ENCODE results near the gene IPCEF1.

The IPCEF1 gene

GRCh38 chr6:154161689-154162088 is 194.9 kb downstream of the IPCEF1 start:
- TF ChIP-seq POLR2A (IDR thresholded peaks at IDR 0.05; ENCODE audit: low read depth, low read length) (no peak), POLR2AphosphoS5 (IDR thresholded peaks at IDR 0.05; ENCODE audit: low read depth, low read length) (no peak), TAF1 (IDR thresholded peaks at IDR 0.05; ENCODE audit: borderline replicate concordance, low read depth, low read length) (no peak)
- DNase-seq (ENCODE audit: insufficient read length) = no peak
- FAIRE-seq = no peak

DNA sequence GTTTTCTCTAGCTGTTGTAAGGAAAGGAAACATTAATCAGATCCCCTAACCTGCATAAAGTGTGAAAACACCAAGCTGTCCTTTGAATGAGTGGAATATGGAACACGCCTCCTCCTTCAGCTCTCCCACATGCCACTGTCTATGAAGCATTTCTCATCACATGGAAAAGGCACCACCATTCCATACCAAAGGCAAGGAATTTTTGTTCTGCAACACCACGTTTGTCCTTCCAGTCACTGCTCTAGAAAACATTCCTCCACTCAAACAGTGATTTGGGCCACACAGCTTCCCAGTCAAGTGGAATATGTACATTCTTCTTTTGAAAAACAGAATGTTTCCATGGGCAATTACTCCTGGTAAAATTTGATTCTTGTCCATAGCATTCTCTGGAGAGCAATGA is 197.5 kb downstream of the IPCEF1 start:
- FAIRE-seq = no peak
- DNase-seq (ENCODE audit: insufficient read length) = no peak
- TF ChIP-seq POLR2A (IDR thresholded peaks at IDR 0.05; ENCODE audit: low read depth, low read length) (no peak), POLR2AphosphoS5 (IDR thresholded peaks at IDR 0.05; ENCODE audit: low read depth, low read length) (no peak), TAF1 (IDR thresholded peaks at IDR 0.05; ENCODE audit: borderline replicate concordance, low read depth, low read length) (no peak)

DNA sequence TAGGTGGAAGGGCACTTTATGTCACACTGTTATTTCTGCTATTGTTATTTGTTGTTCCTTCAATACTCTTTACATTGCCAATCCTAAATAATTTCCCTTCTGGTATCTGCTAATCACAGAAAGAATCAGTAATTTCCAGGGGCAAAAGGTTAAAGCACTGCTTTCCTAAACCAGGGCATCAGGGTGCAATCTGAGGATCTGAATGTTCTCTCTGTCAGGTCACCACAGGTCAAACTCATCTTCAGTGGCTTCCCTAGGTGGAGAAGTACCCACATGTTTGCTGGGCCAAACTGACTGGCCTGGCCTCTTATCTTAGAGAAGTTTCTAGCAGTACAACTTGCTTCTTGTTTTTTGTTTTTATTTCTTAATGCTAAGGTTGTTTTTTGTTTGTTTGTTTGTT is 198.9 kb downstream of the IPCEF1 start:
- TF ChIP-seq TAF1 (IDR thresholded peaks at IDR 0.05; ENCODE audit: borderline replicate concordance, low read depth, low read length) (no peak), POLR2AphosphoS5 (IDR thresholded peaks at IDR 0.05; ENCODE audit: low read depth, low read length) (no peak), POLR2A (IDR thresholded peaks at IDR 0.05; ENCODE audit: low read depth, low read length) (no peak)
- DNase-seq (ENCODE audit: insufficient read length) (no peak), FAIRE-seq (no peak)

DNA sequence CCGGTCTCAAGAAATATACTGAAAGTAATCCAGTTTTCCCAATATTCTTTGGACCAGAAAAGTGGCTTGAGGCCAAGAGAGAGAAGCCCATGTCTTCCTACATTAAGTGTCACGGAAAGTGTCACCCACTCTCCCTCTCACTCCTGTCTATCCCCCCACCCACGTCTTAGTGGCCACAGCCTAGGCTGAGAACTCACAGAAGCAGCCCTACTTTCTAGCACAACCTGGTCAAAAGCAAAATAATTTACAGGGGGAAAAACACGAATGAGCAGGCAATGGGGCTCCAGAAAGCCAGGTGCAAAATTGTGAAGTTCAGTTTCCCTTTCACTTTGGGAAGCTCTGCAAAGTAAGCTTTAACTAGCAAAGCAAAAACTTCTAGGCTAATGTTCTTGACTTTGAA is 199.5 kb downstream of the IPCEF1 start:
- DNase-seq (ENCODE audit: insufficient read length) (no peak), FAIRE-seq (no peak)
- TF ChIP-seq POLR2AphosphoS5 (IDR thresholded peaks at IDR 0.05; ENCODE audit: low read depth, low read length) (no peak), TAF1 (IDR thresholded peaks at IDR 0.05; ENCODE audit: borderline replicate concordance, low read depth, low read length) (no peak), POLR2A (IDR thresholded peaks at IDR 0.05; ENCODE audit: low read depth, low read length) (no peak)

GRCh38 chr6:154156135-154156896 is 200.3 kb downstream of the IPCEF1 start:
- DNase-seq (ENCODE audit: insufficient read length) (no peak), FAIRE-seq (peak; percentile 33)
- TF ChIP-seq POLR2A (IDR thresholded peaks at IDR 0.05; ENCODE audit: low read depth, low read length) (no peak), TAF1 (IDR thresholded peaks at IDR 0.05; ENCODE audit: borderline replicate concordance, low read depth, low read length) (no peak), POLR2AphosphoS5 (IDR thresholded peaks at IDR 0.05; ENCODE audit: low read depth, low read length) (no peak)

DNA sequence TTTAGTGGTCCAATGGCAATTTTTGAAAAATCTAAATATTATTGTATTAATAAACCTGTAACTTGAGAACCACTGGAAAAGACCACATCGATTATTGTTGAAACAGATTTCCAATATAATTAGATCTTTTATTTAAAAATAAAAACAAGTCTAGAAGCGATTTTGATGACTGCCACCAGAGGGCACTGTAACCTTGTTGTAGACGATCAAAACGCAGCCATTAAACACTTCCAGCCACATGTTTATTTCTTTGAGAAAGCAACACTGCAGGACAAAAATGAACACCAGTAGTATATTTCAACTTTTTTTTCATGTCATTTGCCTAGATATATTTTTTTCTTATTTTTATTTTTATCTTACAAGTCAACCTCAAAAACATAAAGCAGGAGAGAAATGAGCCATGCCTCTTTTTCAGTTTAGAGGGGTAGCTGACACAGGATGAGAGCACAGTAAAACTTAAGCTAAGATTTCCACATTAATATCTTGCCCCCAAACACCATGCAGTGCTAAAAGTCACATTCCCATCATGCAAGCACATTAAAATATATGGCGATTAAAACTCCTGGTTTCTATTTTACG is 202.1 kb downstream of the IPCEF1 start:
- DNase-seq (ENCODE audit: insufficient read length) (no peak), FAIRE-seq (no peak)
- no peak for TF ChIP-seq TAF1 (IDR thresholded peaks at IDR 0.05; ENCODE audit: borderline replicate concordance, low read depth, low read length)
- no peak for TF ChIP-seq POLR2A (IDR thresholded peaks at IDR 0.05; ENCODE audit: low read depth, low read length)
- TF ChIP-seq POLR2AphosphoS5 (IDR thresholded peaks at IDR 0.05; ENCODE audit: low read depth, low read length) = no peak

- DNase-seq (ENCODE audit: insufficient read length) = no peak
- no peak for FAIRE-seq
- TF ChIP-seq POLR2A (IDR thresholded peaks at IDR 0.05; ENCODE audit: low read depth, low read length) = no peak
- TF ChIP-seq TAF1 (IDR thresholded peaks at IDR 0.05; ENCODE audit: borderline replicate concordance, low read depth, low read length) = no peak
- TF ChIP-seq POLR2AphosphoS5 (IDR thresholded peaks at IDR 0.05; ENCODE audit: low read depth, low read length) = no peak
Observed at GRCh38 chr6:154143753-154144152, 212.8 kb downstream of the IPCEF1 start.

DNA sequence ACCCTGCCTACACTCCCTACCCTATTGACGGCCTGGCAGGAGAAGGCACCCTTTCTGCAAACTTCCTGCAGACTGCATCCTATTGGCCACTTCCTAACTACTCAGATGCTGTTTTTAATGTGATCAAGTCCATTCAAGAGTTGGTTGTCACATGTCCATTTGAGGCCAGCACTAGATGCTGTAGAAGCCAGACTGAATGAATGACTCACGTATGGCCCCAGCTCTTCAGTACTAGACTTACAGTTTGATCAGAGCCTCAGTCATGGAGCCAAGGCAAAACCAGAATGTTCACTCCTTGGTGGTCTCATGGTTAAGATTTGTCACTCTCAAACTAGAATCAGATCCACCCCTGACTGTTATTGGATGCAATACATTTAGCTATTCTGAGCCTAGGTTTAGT is 215.9 kb downstream of the IPCEF1 start:
- DNase-seq (ENCODE audit: insufficient read length) = no peak
- no peak for FAIRE-seq
- no peak for TF ChIP-seq POLR2A (IDR thresholded peaks at IDR 0.05; ENCODE audit: low read depth, low read length)
- no peak for TF ChIP-seq TAF1 (IDR thresholded peaks at IDR 0.05; ENCODE audit: borderline replicate concordance, low read depth, low read length)
- TF ChIP-seq POLR2AphosphoS5 (IDR thresholded peaks at IDR 0.05; ENCODE audit: low read depth, low read length) = no peak

- DNase-seq (ENCODE audit: insufficient read length) (no peak), FAIRE-seq (no peak)
- TF ChIP-seq POLR2AphosphoS5 (IDR thresholded peaks at IDR 0.05; ENCODE audit: low read depth, low read length) (no peak), TAF1 (IDR thresholded peaks at IDR 0.05; ENCODE audit: borderline replicate concordance, low read depth, low read length) (no peak), POLR2A (IDR thresholded peaks at IDR 0.05; ENCODE audit: low read depth, low read length) (no peak)
Observed at GRCh38 chr6:154139892-154140291, 216.7 kb downstream of the IPCEF1 start.

GRCh38 chr6:154138793-154139192 is 217.8 kb downstream of the IPCEF1 start:
- DNase-seq (ENCODE audit: insufficient read length) (no peak), FAIRE-seq (no peak)
- TF ChIP-seq TAF1 (IDR thresholded peaks at IDR 0.05; ENCODE audit: borderline replicate concordance, low read depth, low read length) (no peak), POLR2A (IDR thresholded peaks at IDR 0.05; ENCODE audit: low read depth, low read length) (no peak), POLR2AphosphoS5 (IDR thresholded peaks at IDR 0.05; ENCODE audit: low read depth, low read length) (no peak)

DNA sequence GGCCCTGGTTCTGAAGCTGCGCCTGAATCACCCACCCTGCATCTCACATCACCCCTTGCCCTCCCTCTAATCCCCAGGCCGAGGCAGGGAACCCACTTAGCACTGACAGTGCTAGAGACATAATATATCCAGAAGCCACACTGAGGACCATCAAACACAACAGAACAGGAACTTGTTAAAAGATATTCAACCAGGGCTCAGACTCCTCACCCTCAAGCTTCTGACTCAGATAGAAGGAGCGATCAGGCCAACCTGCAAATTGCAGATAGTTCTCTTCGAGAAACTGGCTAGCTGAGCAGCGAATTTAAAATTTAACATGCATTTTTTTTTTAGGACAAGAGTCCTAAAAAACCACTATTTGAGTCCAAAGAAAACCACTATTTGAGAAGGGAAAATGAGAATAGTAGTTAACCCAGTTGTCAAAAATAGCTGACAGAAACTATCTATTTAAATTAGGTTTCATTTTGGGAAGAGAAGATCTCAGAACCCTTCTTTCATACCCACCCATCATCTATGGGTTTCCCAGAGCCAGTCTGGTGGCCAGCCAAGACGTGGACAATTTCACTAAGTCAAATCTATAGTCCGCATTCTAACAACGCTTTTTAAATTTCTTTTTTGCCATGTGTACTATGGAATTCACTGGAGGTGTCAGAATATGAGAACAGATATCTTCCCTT is 222.0 kb downstream of the IPCEF1 start:
- no peak for DNase-seq (ENCODE audit: insufficient read length)
- FAIRE-seq = no peak
- TF ChIP-seq POLR2A (IDR thresholded peaks at IDR 0.05; ENCODE audit: low read depth, low read length) (no peak), TAF1 (IDR thresholded peaks at IDR 0.05; ENCODE audit: borderline replicate concordance, low read depth, low read length) (no peak), POLR2AphosphoS5 (IDR thresholded peaks at IDR 0.05; ENCODE audit: low read depth, low read length) (no peak)
